K562 (cell line): Measurements from ENCODE around the gene CATSPER4. TPM values are rescaled to one million over a fixed set of nuclear protein-coding genes. Genes with fewer than 3 reads are reported as not detected.

ENCODE experiments used
- ATAC-seq: fragments of 200-7000 bp; cut with Tn5 transposase; 3 replicates; pipeline ENCODE4 v1.9.1; 2020; ENCODE audit warnings: moderate library complexity
- BruUV-seq: library from RNA; stranded (reverse); fragments of 400-500 nt; replicated peaks from 2 replicates; lab custom pipeline; 2021; lab: Mats Ljungman, UMichigan
- CTCF ChIA-PET: fragments of 300-600 bp; formaldehyde crosslinking; extraction: SDS; loops from one replicate; lab custom pipeline; 2021; ENCODE audit warnings: low intra/inter-chr PET ratio; lab: Yijun Ruan, JAX
- POLR2A ChIA-PET: fragments of 300-600, 350-650 bp; sonication (Branson Sonifier 250); formaldehyde crosslinking; extraction: SDS; loops from one replicate; lab custom pipeline; 2021; ENCODE audit warnings: antibody characterized with exemption, inconsistent platforms; lab: Yijun Ruan, JAX
- DNase-seq, 4 experiments: peaks; one replicate each; pipeline versions ENCODE4 v3.0.0 to v3.0.0-alpha.2; 2011 to 2018; ENCODE audit warnings: low spot score in 3 of 4, mixed read lengths in 3 of 4; ENCODE audit errors: extremely low read depth in 1 of 4
- FAIRE-seq: peaks from 2 replicates; lab custom pipeline; 2011; peaks lifted over from hg19 to GRCh38; lab: Jason Lieb, UNC
- H2AFZ ChIP-seq: 2 replicates; pipeline ENCODE4 v1.6.0; 2011; ENCODE audit warnings: low read depth, low read length, control low read depth, inconsistent platforms
- H3K27ac ChIP-seq: fragments of 200-600 bp; 3 replicates; pipeline ENCODE4 v1.8.0; 2011; ENCODE audit warnings: low read depth, mild to moderate bottlenecking, control low read depth, inconsistent platforms, low read length, moderate library complexity, mixed read lengths; ENCODE audit errors: extremely low read depth
- H3K27me3 ChIP-seq, 2 experiments: fragments of 300-600 bp in 1 of 2; 2 replicates in 1 of 2; 3 replicates in 1 of 2; pipeline versions ENCODE4 v1.6.0 to v1.8.0; 2011; ENCODE audit warnings: inconsistent platforms in 2 of 2, low read length in 2 of 2, mild to moderate bottlenecking in 1 of 2, mixed read lengths in 1 of 2, moderate library complexity in 1 of 2; ENCODE audit not compliant: control insufficient read depth in 2 of 2, insufficient read depth in 2 of 2
- H3K36me3 ChIP-seq: fragments of 300-600 bp; 3 replicates; pipeline ENCODE4 v1.8.0; 2011; ENCODE audit warnings: mild to moderate bottlenecking, low read length, inconsistent platforms; ENCODE audit not compliant: control insufficient read depth, insufficient read depth
- H3K4me1 ChIP-seq, 2 experiments: fragments of 200-600 bp in 1 of 2; replicated peaks in 1 of 2; 2 replicates in 1 of 2; 3 replicates in 1 of 2; pipeline versions ENCODE4 v1.5.1 to v1.8.0; 2011; ENCODE audit warnings: inconsistent platforms in 2 of 2, low read length in 2 of 2, mild to moderate bottlenecking in 1 of 2, mixed read lengths in 1 of 2, moderate library complexity in 1 of 2; ENCODE audit not compliant: control insufficient read depth in 2 of 2, insufficient read depth in 2 of 2
- H3K4me2 ChIP-seq: 2 replicates; pipeline ENCODE4 v1.6.1; 2011; ENCODE audit warnings: low read length, control low read depth, inconsistent platforms, mixed read lengths; ENCODE audit not compliant: insufficient read depth
- H3K4me3 ChIP-seq: fragments of 200-600 bp; sonication (generic), shearing (Covaris generic); 2 replicates; pipeline ENCODE4 v1.5.1; 2016; ENCODE audit warnings: control low read depth, inconsistent platforms
- H3K79me2 ChIP-seq: fragments of 200-600 bp; 3 replicates; pipeline ENCODE4 v1.8.0; 2011; ENCODE audit warnings: low read length, inconsistent platforms; ENCODE audit not compliant: control insufficient read depth, insufficient read depth
- H3K9ac ChIP-seq, 2 experiments: 2 replicates each; pipeline versions ENCODE4 v1.6.0 to v1.6.1; 2011; ENCODE audit warnings: low read depth in 2 of 2, low read length in 2 of 2, control low read depth in 1 of 2, inconsistent platforms in 1 of 2, mild to moderate bottlenecking in 1 of 2, mixed read lengths in 1 of 2; ENCODE audit not compliant: insufficient read depth in 1 of 2
- H3K9me1 ChIP-seq: one replicate; pipeline ENCODE4 v1.6.0; 2011; ENCODE audit warnings: inconsistent platforms, mild to moderate bottlenecking, low read length, moderate library complexity; ENCODE audit not compliant: control insufficient read depth, insufficient read depth
- H3K9me3 ChIP-seq: replicated peaks from 2 replicates; pipeline ENCODE4 v1.5.1; 2011; ENCODE audit warnings: low read depth, low read length, inconsistent platforms; ENCODE audit not compliant: control insufficient read depth, insufficient read depth
- H4K20me1 ChIP-seq: replicated peaks from 2 replicates; pipeline ENCODE4 v1.6.1; 2011; ENCODE audit warnings: low read length, inconsistent platforms, mixed read lengths; ENCODE audit not compliant: control insufficient read depth, insufficient read depth
- FIP1L1 ChIP-seq: fragments of 200-400 bp; formaldehyde crosslinking; IDR thresholded peaks from 2 replicates; pipeline ENCODE4 v1.6.1; 2018; ENCODE audit warnings: mild to moderate bottlenecking, low read depth, low read length; ENCODE audit not compliant: poor library complexity, severe bottlenecking
- HINFP ChIP-seq: fragments of 450-650 bp; conservative IDR thresholded peaks from 2 replicates; pipeline ENCODE4 v1.6.1; 2016; ENCODE audit warnings: missing genetic modification characterization, low read depth, mild to moderate bottlenecking, control low read depth, missing compliant biosample characterization
- ID3 ChIP-seq, 2 experiments: fragments of 250-450 bp in 1 of 2; fragments of 450-650 bp in 1 of 2; sonication (Bioruptor Pico) in 1 of 2; IDR thresholded peaks; 2 replicates each; pipeline versions ENCODE4 v1.6.1 to v1.8.0; 2016 to 2021; ENCODE audit warnings: mild to moderate bottlenecking in 2 of 2, moderate library complexity in 2 of 2, missing compliant biosample characterization in 1 of 2, missing genetic modification characterization in 1 of 2
- NFIC ChIP-seq: fragments of 450-650 bp; IDR thresholded peaks from 2 replicates; pipeline ENCODE4 v1.6.1; 2017; ENCODE audit warnings: mild to moderate bottlenecking, inconsistent platforms
- NFIX ChIP-seq: fragments of 250-450 bp; sonication (Bioruptor Pico); IDR thresholded peaks from 2 replicates; pipeline ENCODE4 v1.4.0; 2020; ENCODE audit warnings: low read depth, mild to moderate bottlenecking, moderate library complexity
- NR2C2 ChIP-seq, 2 experiments: fragments of 200-800 bp in 1 of 2; sonication (Bioruptor generic) in 1 of 2; sonication (generic) in 1 of 2; formaldehyde crosslinking in 1 of 2; IDR thresholded peaks; 2 replicates each; pipeline versions ENCODE4 v1.6.1 to v1.8.0; 2016 to 2022; ENCODE audit warnings: mild to moderate bottlenecking in 1 of 2, missing compliant biosample characterization in 1 of 2, missing genetic modification characterization in 1 of 2, missing genetic modification reagents in 1 of 2
- ZNF407 ChIP-seq: fragments of 450-650 bp; IDR thresholded peaks from 2 replicates; pipeline ENCODE4 v1.6.1; 2016; ENCODE audit warnings: low read depth
- ZNF431 ChIP-seq: sonication (generic); formaldehyde crosslinking; IDR thresholded peaks from 2 replicates; pipeline ENCODE4 v1.8.0; 2022; ENCODE audit warnings: mild to moderate bottlenecking, missing genetic modification reagents
- WGBS: fragments of 100-300 bp; shearing (Covaris generic); methylation state at CpG from one replicate; pipeline ENCODE4 v1.1.6; 2016; ENCODE audit warnings: low coverage, mixed read lengths; ENCODE audit not compliant: insufficient coverage; ENCODE audit errors: missing lambda C conversion rate; 5-methylcytosine and 5-hydroxymethylcytosine counted together
- in situ Hi-C: fragments of 300-500 bp; cut with MboI; formaldehyde crosslinking; loops from 4 replicates; pipeline ENCODE4 v1.15.0; 2018; ENCODE audit warnings: inconsistent platforms, mixed read lengths
- intact Hi-C: fragments of 100-400 bp; cut with micrococcal nuclease; formaldehyde crosslinking; loops from 2 replicates; pipeline ENCODE4 v1.14.2; 2022
- polyA plus RNA-seq, 8 experiments: library from polyadenylated mRNA; depleted of rRNA in 4 of 8; stranded (reverse) in 5 of 8; unstranded in 3 of 8; fragments of >200 nt; fragmentation: Nextera tagmentation in 2 of 8; fragmentation: Illumina TruSeq in 1 of 8; extraction: Ambion mirVana in 2 of 8; extraction: Trizol in 1 of 8; gene quantifications; 2 replicates each; pipeline versions ENCODE4 v1.2.1 to v1.2.3, GENCODE V29; 2011 to 2014; ENCODE audit warnings: inconsistent platforms in 1 of 8, missing spikeins in 1 of 8
- total RNA-seq, 7 experiments: library from RNA; depleted of rRNA in 6 of 7; stranded (reverse); fragments of >200 nt in 6 of 7; fragmentation: Illumina TruSeq in 2 of 7; extraction: Trizol in 2 of 7; gene quantifications; 2 replicates each; pipeline versions ENCODE4 v1.2.1 to v1.2.3, GENCODE V29; 2011 to 2021; ENCODE audit warnings: low replicate concordance in 1 of 7

CATSPER4 gene
- total and polyA plus RNA-seq, 9 of the 15 experiments (the other 6 are each of a cell fraction or from before 2014, with no cell fraction given): 0.04 to 0.13 TPM; not detected in 7

DNA sequence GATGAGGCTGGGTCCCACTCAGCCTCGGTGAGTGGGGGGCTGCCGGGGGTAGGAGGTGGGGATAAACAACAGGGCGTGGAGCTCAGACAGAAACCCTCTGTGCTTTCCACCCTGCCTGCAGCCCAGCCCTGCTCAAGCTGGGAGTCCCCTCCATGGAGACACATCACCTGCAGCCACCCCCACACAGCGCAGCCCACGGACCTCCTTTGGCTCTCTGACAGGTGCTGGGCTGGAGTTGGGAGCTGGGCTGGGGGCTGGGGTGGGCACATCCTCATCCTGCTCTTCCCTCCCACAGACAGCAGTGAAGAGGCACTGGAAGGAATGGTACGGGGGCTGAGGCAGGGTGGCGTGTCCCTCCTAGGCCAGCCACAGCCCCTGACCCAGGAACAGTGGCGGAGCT lies 1.9 kb upstream of the CATSPER4 start (continued):
- no peak for TF ChIP-seq HINFP
- TF ChIP-seq NFIX (CRISPR knock-in tag): no peak

DNA sequence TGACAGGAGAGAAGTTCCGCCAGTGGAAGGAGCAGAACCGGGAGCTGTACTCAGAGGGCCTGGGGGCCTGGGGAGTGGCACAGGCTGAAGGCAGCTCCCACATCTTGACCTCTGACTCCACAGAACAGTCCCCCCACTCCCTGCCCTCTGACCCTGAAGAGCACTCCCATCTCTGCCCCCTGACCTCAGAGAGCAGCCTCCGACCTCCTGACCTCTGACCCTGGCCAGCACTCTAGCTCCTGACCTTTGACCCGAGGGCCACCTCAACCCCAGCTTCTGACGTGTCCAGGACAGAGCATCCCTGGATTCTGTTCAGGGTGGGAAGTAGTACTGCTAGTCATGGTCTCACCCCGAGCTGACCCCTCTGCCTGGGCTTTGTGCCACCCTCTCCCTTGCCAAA lies 1.1 kb upstream of the CATSPER4 start:
- FAIRE-seq (no peak), DNase-seq (peak in 1 of 4 experiments; percentile 30), ATAC-seq (peak; percentile 17; the same call in 2 of the 3 replicates)
- H3K79me2 ChIP-seq: no peaks in the 10 kb centered on the region
- no TSS peak for BruUV-seq
- H3K4me1 ChIP-seq: peaks cover 0 to 27% of the 10 kb centered on the region in 2 experiments; a peak in 2 of 5 replicates
- H3K27me3 ChIP-seq: no peaks in the 10 kb centered on the region
- H3K4me3 ChIP-seq: no peak overlapping the region
- H3K9me1 ChIP-seq: no peaks in the 10 kb centered on the region
- ChIA-PET POLR2A (interaction anchor here (0.6 to 1.4 kb wide), 6 partner anchors 11 to 82 kb away, joined by 3 to 4 read pairs (median 3); partner anchors contain the start of genes CNKSR1 and ZNF593), CTCF (interaction anchor here (0.6 to 1.6 kb wide), 3 partner anchors 45 to 199 kb away, joined by 3 to 4 read pairs (median 3); partner anchors contain the start of gene CEP85)
- H3K27ac ChIP-seq: no peak overlapping the region
- no peaks in the 10 kb centered on the region for H3K36me3 ChIP-seq
- H3K9ac ChIP-seq: 0 out of 4 replicates have a peak overlapping the region, but pooled peaks of 1 of the 2 experiments have one; percentile 65
- H3K9me3 ChIP-seq: no peaks in the 10 kb centered on the region
- intact Hi-C loops: no loop called here
- H2AFZ ChIP-seq: peak overlapping the region; percentile 67; the same call in 1 of the 2 replicates
- H4K20me1 ChIP-seq: 0 out of 2 replicates have a peak, but pooled peaks cover 6% of the 10 kb centered on the region
- 51% methylated on average over 6 of the region's 6 CpGs for WGBS
- in situ Hi-C loops: no loop called here
- no peak overlapping the region for H3K4me2 ChIP-seq
- no peak for TF ChIP-seq ID3 (CRISPR knock-in tag; IDR thresholded peaks at IDR 0.05)
- TF ChIP-seq ID3 (tag; IDR thresholded peaks at IDR 0.05): 0 out of 2 replicates have a peak, but pooled peaks have one; percentile 20
- peak; percentile 96 for TF ChIP-seq NR2C2 (CRISPR knock-in tag; IDR thresholded peaks at IDR 0.05)
- TF ChIP-seq NR2C2 (tag; IDR thresholded peaks at IDR 0.05): peak; percentile 96
- no peak for TF ChIP-seq ZNF407
- no peak for TF ChIP-seq FIP1L1
- TF ChIP-seq NFIC: 0 out of 2 replicates have a peak, but pooled peaks have one; percentile 11
- TF ChIP-seq ZNF431 (CRISPR knock-in tag): no peak
